NCI-H2081 (cell line): ENCODE data around the gene IL6R.

Experiments used
- DNase-seq, 2 experiments: peaks; one replicate each; lab custom pipeline; 2025; lab: John Stamatoyannopoulos, UW

IL6R gene

DNA sequence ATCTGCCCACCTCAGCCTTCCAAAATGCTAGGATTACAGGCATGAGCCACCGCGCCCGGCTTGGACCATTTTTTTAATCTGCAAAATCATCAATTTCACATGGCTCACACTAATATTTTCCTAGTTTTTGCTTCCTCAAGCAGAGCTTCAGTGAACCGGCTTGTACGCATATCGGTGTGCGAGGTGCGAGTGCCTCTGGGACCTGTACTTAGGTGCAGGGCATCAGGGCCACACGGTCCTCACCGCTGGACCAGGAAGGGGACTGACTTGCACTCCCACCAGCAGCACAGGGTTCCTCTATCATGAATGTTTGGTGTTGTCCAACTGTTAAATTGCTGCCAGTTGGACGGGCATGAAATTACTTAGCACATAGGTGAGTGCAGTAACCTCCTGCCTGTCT is 112.5 kb downstream of the IL6R start:
- no peak for DNase-seq
